HG03378 (cell line): Measurements from ENCODE around the gene PPP6C.
"Not testable (repeated sequence)": the region's sequence is repeated elsewhere in the genome, so short reads cannot be mapped to it uniquely, and the experiment has no call there.

Experiments
- ATAC-seq: cut with Tn5 transposase; IDR thresholded peaks from one replicate; pipeline ENCODE4 v1.9.1; 2021; ENCODE audit warnings: mild to moderate bottlenecking, moderate library complexity; ENCODE audit not compliant: unreplicated experiment

Gene PPP6C

DNA sequence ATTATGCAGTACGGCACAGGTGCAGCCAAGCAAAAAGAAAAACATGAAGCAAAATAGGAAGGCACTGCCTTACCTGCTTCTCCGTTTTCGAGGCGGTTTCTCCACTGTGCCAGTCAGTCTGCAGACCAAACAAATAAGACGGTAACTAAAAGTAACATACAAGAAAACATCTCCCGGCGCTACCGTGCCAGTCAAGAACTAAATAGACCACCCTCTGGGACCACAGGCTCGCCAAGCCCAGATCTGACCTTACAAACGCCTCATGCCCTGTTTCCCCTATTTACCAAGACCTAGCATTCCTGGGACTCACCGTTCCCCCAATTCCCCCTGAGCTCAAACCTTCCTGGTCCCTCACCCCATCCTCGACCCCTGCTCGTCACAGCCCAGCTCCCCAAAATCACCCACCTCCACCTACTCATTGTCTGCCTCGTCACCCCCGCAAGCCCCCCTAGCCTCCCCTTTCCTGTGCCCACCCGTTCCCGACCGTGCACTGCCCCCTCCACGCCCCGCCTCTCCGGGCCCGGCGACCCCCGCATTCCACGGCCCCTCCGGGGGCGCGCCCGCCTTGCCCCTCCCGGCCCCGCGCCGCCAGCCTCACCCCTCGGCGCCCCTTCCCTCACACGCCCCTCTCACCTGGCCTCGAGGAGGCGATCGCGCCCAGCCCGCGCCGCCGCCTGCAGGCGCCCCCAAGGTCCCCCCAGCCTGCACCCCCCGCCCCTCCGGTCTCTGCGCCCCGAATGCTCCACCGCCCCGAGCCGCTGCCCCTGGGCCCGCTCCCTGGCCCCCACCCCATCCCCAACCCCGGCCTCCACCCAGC lies 46.8 kb downstream of the PPP6C start:
- ATAC-seq, result no peak

DNA sequence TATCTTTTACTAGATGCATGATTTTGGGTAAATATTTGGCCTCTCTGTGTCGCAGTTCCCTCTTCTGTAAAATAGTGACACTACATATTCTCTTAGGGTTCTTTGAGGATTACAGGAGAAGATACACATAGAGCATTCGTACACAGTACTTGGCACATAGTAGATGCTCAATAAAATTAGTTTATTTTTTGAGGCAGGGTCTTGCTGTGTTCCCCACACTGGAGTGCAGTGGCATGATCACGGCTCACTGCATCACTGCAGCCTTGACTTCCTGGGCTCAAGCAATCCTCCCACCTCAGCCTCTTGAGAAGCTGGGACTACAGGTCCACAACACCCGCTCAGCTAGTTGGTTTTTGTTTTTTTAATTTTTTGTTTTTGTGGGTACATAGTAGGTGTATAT lies 47.9 kb downstream of the PPP6C start:
- no peak for ATAC-seq

- ATAC-seq, result no peak
These were observed 48.4 kb downstream of the PPP6C start for GRCh38 chr9:125141251-125141650.

DNA sequence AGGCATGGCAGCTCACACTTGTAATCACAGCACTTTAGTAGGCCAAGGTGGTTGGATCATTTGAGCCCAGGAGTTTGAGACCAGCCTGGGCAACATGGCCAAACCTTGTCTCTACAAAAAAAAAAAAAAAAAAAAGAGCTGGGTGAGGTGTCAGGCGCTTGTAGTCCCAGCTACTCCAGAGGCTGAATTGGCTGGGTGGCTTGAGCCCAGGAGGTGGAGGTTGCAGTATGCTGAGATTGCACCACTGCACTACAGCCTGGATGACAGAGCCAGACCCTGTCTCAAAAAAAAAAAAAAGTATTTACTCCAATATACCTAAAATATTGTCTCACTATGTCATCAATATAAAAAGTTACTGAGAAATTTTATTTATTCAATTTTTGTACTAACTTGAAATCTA lies 49.0 kb downstream of the PPP6C start:
- ATAC-seq, result no peak

DNA sequence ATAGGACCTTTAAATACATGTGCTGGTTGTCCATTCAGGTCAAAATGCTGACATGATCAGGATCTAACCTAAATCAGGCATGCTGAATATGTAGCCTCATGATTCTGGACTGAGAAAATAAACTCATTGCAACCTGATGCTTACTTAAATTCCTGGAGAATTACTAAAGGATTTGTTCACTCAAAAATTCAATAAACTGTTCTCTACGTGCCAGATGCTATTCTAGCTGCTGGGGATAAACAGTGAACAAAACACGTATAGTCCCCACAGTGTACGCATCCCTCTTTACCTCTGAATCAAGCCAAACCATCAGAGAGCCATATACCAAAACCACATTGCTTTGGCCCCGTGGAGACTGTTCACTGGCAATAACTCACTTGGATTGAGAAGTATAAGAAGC lies 52.4 kb downstream of the PPP6C start:
- no peak for ATAC-seq

DNA sequence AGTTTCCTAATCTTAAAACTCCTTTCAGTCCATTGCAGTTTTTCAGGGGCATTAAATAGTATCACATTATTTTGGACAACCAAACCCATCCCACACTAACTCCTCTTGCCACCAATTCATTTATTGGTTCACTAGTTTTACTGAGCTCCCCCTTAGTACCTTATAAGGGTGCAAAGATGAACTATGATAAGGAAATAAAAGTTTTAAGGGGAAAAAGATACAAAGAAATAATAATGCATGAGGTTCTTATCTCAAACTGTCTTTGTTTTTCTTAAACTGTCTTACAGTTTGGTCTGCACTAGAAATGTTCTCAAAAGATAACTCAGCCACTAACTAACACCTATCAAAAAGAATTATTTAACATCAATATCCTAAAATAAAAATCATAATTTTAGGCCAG lies 54.6 kb downstream of the PPP6C start:
- ATAC-seq, result no peak

- ATAC-seq, result no peak
These were observed 55.9 kb downstream of the PPP6C start for GRCh38 chr9:125133403-125134329.

- no peak for ATAC-seq
These were observed 57.8 kb downstream of the PPP6C start for GRCh38 chr9:125131778-125132177.

GRCh38 chr9:125126019-125126746 lies 63.4 kb downstream of the PPP6C start:
- peak; percentile 96 for ATAC-seq

DNA sequence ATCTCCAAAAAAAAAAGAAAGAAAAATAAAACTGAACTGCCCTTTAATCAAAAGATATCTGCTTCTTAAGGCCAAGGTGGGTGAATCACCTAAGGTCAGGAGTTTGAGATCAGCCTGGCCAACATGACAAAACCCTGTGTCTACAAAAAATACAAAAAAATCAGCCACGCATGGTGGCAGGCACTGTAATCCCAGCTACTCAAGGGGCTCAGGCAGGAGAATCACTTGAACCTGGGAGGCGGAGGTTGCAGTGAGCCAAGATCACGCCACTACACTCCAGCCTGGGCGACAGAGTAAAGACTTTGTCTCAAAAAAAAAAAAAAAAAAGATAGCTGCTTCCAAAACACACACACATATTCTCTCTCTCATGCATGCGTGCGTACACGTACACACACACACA lies 64.1 kb downstream of the PPP6C start:
- no peak for ATAC-seq

- ATAC-seq, result no peak
These were observed 68.5 kb downstream of the PPP6C start for GRCh38 chr9:125121146-125121545.

DNA sequence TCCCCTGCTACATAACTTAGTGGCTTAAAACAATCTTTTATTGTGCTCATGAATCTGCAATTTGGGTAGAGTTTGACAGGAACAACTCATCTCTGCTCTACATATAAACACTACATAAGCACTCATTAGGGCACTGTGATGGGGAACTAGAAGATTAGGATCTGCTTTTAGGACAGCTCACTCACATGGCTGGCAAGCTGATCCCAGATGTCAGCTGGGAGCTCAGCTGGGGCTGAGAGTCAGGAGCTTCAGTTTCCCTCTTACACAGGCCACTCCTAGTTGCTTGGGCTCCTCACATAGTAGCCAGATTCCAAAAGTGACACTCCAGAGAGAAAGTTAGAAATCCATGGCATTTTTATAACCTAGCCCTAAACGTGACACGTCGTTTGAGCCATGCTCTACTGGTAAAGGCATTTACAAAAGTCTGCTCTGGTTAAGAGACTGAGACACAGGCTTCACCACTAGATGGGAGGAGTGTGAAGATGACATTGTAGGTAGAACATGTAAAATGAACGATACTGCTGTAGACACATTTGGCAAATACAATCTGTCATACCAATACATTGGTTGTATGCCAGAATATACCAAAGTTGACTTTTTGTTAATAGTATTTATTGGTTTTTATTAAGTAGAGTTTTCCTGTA lies 69.8 kb downstream of the PPP6C start:
- ATAC-seq, result no peak

- ATAC-seq, result not testable (repeated sequence)
These were observed 70.9 kb downstream of the PPP6C start for GRCh38 chr9:125118696-125119095.

GRCh38 chr9:125114503-125114902 lies 75.1 kb downstream of the PPP6C start:
- ATAC-seq, result not testable (repeated sequence)

- no peak for ATAC-seq
These were observed 79.1 kb downstream of the PPP6C start for GRCh38 chr9:125110464-125110863.

GRCh38 chr9:125108541-125108940 lies 81.1 kb downstream of the PPP6C start:
- not testable (repeated sequence) for ATAC-seq

- no peak for ATAC-seq
These were observed 83.2 kb downstream of the PPP6C start for GRCh38 chr9:125106285-125106893.

DNA sequence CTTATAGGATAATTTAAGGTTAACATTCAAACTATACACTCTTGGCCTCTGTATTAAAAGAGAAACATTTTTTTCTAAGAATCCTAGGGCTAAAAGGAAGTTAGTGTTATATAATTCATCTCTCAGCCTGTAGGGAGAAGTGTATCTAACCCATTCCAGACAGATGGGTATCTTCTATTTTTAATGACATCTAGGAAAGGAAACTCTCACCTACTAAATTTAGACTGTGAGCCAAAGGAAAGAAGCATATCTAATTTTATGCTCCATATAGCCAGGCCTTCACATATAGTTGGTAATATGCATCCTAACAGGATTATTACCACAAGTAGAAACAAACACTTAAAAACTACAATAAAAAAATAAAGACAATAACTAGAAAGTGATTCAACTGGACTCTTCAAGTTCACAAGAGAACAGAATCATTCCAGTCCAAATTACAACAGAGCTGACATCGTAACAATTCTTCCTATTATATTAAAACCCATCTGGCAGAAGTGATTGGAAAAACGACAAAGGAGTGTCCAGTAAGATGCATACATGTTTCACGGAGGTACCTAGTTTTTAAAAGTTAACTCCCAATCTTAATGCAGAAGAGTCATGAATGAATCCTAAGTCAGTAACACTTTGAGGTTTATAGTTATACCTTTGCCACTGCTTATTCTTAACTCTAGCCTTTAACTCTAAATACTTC lies 85.7 kb downstream of the PPP6C start:
- no peak for ATAC-seq

- no peak for ATAC-seq
These were observed 86.6 kb downstream of the PPP6C start for GRCh38 chr9:125103021-125103420.

DNA sequence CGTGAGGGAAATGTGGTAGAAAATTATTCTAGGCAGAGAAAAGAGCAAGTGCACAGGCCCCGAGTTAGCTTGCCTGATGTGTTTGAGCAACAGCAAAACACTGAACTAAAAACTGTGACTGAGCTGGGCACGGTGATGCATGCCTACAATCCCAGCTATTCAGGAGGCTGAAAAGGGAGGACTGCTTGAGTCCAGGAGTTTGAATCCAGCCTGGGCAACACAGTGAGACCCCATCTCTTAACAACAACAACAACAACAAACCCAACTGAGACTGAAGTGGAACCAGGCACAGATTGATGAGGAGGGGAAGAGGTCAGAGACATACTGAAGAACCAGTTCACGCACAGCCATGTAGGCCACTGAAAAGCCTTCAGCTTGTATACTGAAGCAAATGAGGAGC lies 88.8 kb downstream of the PPP6C start:
- ATAC-seq, result no peak
